HG02973 (cell line): Measurements from ENCODE around the gene NLE1.
A peak's percentile ranks its signal among the peaks of the same experiment; 100 is the strongest.

ENCODE experiments used
- ATAC-seq: cut with Tn5 transposase; IDR thresholded peaks from one replicate; pipeline ENCODE4 v1.9.1; 2021; ENCODE audit warnings: moderate library complexity; ENCODE audit not compliant: unreplicated experiment

NLE1 gene

GRCh38 chr17:35088356-35088880 lies 53.7 kb downstream of the NLE1 start:
- ATAC-seq, result peak; percentile 5

GRCh38 chr17:35087731-35088355 lies 54.3 kb downstream of the NLE1 start:
- no peak for ATAC-seq

DNA sequence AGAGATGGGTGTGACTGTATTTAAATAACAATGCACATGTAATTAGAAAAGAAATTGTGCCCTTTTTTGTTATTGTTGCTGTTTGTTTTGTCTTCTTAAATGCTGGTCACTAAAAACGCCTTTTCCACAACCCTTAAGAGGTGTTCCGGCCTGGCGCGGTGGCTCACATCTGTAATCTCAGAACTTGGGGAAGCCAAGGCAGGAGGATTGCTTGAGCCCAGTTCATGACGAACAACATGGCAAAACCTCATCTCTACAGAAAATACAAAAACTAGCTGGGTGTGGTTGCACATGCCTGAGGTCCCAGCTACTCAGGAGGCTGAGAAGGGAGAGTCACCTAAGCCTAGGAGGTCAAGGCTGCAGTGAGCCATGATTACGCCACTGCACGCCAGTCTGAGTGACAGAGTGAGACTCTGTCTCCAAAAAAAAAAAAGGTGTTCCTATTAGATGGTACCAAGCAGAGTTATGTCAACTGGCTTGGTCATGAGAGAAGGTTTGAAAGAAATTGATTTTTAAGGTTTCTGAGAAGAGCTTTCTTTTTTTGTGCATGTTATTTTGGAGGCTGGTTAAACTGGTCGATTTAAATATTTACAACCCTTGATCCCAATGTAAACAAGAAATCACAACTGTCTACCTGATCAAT lies 55.1 kb downstream of the NLE1 start:
- no peak for ATAC-seq

GRCh38 chr17:35086164-35086563 lies 55.9 kb downstream of the NLE1 start:
- ATAC-seq, result no peak

GRCh38 chr17:35084987-35085386 lies 57.1 kb downstream of the NLE1 start:
- no peak for ATAC-seq

GRCh38 chr17:35083071-35083470 lies 59.0 kb downstream of the NLE1 start:
- ATAC-seq, result no peak

- no peak for ATAC-seq
Observed at GRCh38 chr17:35082073-35082657, 59.9 kb downstream of the NLE1 start.

DNA sequence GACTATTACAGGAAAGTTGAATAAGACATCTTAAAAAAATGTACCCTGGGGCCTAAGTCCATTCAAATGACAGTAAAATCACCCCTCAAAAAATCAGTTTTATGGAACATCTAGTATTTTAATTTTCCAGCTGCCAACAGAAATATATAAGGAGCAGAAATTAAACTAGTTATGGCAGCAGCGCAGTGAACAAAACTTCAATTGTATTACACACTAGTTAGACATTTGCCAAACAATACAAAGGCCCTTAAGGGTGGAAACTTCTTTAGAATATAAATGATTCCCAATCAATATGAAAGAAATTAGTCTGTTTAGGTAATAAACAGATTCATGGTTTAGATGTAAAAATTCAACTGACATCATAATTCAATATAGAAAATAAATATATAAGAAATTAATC lies 60.5 kb downstream of the NLE1 start:
- no peak for ATAC-seq

GRCh38 chr17:35080536-35080935 lies 61.6 kb downstream of the NLE1 start:
- no peak for ATAC-seq

DNA sequence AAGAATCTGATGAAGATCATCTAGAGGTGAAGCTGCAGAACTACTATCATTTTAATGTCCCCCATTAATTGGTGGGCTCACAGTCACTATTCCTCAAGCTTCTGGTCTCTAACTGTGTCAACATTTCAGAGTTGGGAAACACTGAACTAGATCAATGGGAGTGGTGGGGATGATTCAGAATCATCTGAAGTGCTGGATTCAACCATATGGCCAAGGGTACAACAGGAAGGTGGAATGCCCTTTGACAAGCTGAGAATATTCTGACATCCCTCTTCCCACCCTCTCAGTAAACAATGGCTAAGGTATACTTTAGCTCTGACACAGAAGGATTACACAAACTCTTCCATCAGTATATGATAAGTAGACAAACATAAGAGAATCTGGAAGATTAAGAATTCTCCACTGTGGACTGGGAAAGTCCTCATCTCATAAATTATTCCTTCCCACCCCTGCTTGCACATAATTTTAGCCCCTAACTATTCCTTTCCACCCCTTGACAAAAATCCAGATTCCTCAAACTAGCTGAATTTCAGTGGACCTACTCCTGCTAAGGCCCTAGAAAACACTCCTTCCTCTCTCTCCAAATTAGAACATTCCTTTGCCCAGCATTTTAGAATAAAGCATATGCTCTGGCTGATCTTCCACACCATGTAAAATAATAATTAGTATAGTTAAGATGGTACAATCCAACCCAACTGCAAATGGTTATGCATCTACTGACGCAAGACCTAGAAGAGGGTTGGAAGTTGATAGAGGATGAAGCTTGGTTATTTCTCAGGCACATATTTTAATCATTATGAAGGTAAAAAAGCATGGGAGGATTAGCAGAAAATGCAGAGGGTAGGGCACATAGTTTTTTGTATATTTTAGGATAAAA lies 62.3 kb downstream of the NLE1 start:
- no peak for ATAC-seq
